Spinal cord (tissue), 10 donors: ENCODE measurements around the gene RAB20. TPM values are rescaled to one million over a fixed set of nuclear protein-coding genes. Genes with fewer than 3 reads are reported as not detected.
A peak's percentile ranks its signal among the peaks of the same experiment; 100 is the strongest.

Source experiments
- DNase-seq, 6 donors: peaks; one replicate each; pipeline versions ENCODE4 v3.0.0 to v3.0.0-alpha.2; 2013 to 2015; ENCODE audit warnings: low spot score in 6 of 6, low read depth in 4 of 6
- H3K27ac ChIP-seq: one replicate; pipeline ENCODE4 v1.5.1; 2013; ENCODE audit warnings: low read depth, low read length, control low read depth
- H3K27me3 ChIP-seq: one replicate; pipeline ENCODE4 v1.6.1; 2013; ENCODE audit warnings: low read length; ENCODE audit not compliant: control insufficient read depth, insufficient read depth
- H3K36me3 ChIP-seq: one replicate; pipeline ENCODE4 v1.6.1; 2013; ENCODE audit warnings: low read length; ENCODE audit not compliant: control insufficient read depth, insufficient read depth
- H3K4me1 ChIP-seq: one replicate; pipeline ENCODE4 v1.6.1; 2013; ENCODE audit warnings: low read length; ENCODE audit not compliant: control insufficient read depth, insufficient read depth
- H3K4me3 ChIP-seq: one replicate; pipeline ENCODE4 v1.5.1; 2013; ENCODE audit warnings: low read depth, low read length, control low read depth
- H3K9me3 ChIP-seq: one replicate; pipeline ENCODE4 v1.6.1; 2013; ENCODE audit warnings: low read length; ENCODE audit not compliant: control insufficient read depth, insufficient read depth
- WGBS: methylation state at CpG from one replicate; pipeline ENCODE4 v1.1.5; 2013; ENCODE audit warnings: missing lambda C conversion rate; ENCODE audit not compliant: insufficient coverage; 5-methylcytosine and 5-hydroxymethylcytosine counted together
- polyA plus RNA-seq, 2 donors: library from polyadenylated mRNA; unstranded; fragments of 120-200 nt; gene quantifications; one replicate each; pipeline ENCODE4 v1.2.1, GENCODE V29; 2013; ENCODE audit not compliant: insufficient read length in 2 of 2
- total RNA-seq, 2 donors: library from RNA; depleted of rRNA in 1 of 2; stranded (reverse); fragments of 120-200 nt in 1 of 2; fragments of >200 nt in 1 of 2; gene quantifications; one replicate each; pipeline versions ENCODE4 v1.2.3 to v1.2.4, GENCODE V29; 2013 to 2014
- donor health status: healthy.

RAB20 gene
- total and polyA plus RNA-seq, 4 donors = 2.6 to 8.3 (median 5.3) TPM

GRCh38 chr13:110548891-110549794, 12.4 kb downstream of the RAB20 start:
- Histone ChIP-seq H3K36me3 (no peaks in the 10 kb centered on the region), H3K9me3 (no peaks in the 10 kb centered on the region), H3K27ac (no peak overlapping the region), H3K27me3 (no peaks in the 10 kb centered on the region), H3K4me3 (no peak overlapping the region), H3K4me1 (peaks cover 4% of the 10 kb centered on the region)
- no peak for DNase-seq
- whole genome bisulfite sequencing = 82% methylated on average over 2 of the region's 7 CpGs

GRCh38 chr13:110546926-110547325, 14.6 kb downstream of the RAB20 start:
- H3K27ac ChIP-seq = no peak overlapping the region
- peaks cover 3% of the 10 kb centered on the region for H3K9me3 ChIP-seq
- WGBS = 92% methylated on average over 14 of the region's 14 CpGs
- no peaks in the 10 kb centered on the region for H3K27me3 ChIP-seq
- peaks cover 4% of the 10 kb centered on the region for H3K4me1 ChIP-seq
- DNase-seq = no peak
- H3K4me3 ChIP-seq = no peak overlapping the region
- H3K36me3 ChIP-seq = no peaks in the 10 kb centered on the region

GRCh38 chr13:110546378-110546777, 15.1 kb downstream of the RAB20 start:
- 94% methylated on average over 2 of the region's 4 CpGs for WGBS
- H3K4me1 ChIP-seq = peaks cover 3% of the 10 kb centered on the region
- no peak overlapping the region for H3K4me3 ChIP-seq
- no peaks in the 10 kb centered on the region for H3K27me3 ChIP-seq
- peaks cover 3% of the 10 kb centered on the region for H3K9me3 ChIP-seq
- H3K27ac ChIP-seq = no peak overlapping the region
- DNase-seq = no peak
- no peaks in the 10 kb centered on the region for H3K36me3 ChIP-seq

GRCh38 chr13:110542169-110542796, 19.2 kb downstream of the RAB20 start:
- Histone ChIP-seq H3K4me1 (peaks cover 3% of the 10 kb centered on the region), H3K27ac (no peak overlapping the region), H3K27me3 (no peaks in the 10 kb centered on the region), H3K9me3 (peaks cover 3% of the 10 kb centered on the region), H3K4me3 (no peak overlapping the region), H3K36me3 (no peaks in the 10 kb centered on the region)
- no peak for DNase-seq
- 93% methylated on average over 3 of the region's 6 CpGs for WGBS

- no peak overlapping the region for H3K4me3 ChIP-seq
- H3K9me3 ChIP-seq = peaks cover 3% of the 10 kb centered on the region
- H3K27ac ChIP-seq = no peak overlapping the region
- WGBS = 69% methylated on average over 3 of the region's 4 CpGs
- no peak for DNase-seq
- no peaks in the 10 kb centered on the region for H3K27me3 ChIP-seq
- peaks cover 3% of the 10 kb centered on the region for H3K4me1 ChIP-seq
- H3K36me3 ChIP-seq = no peaks in the 10 kb centered on the region
Observed at GRCh38 chr13:110541526-110541920, 20.0 kb downstream of the RAB20 start.

GRCh38 chr13:110540871-110541525, 20.5 kb downstream of the RAB20 start:
- Histone ChIP-seq H3K36me3 (no peaks in the 10 kb centered on the region), H3K4me1 (peaks cover 3% of the 10 kb centered on the region), H3K9me3 (peaks cover 3% of the 10 kb centered on the region), H3K4me3 (no peak overlapping the region), H3K27me3 (no peaks in the 10 kb centered on the region), H3K27ac (no peak overlapping the region)
- no peak for DNase-seq
- 87% methylated on average over 15 of the region's 15 CpGs for WGBS

- no peak overlapping the region for H3K27ac ChIP-seq
Observed at GRCh38 chr13:110539894-110540293, 21.6 kb downstream of the RAB20 start.

GRCh38 chr13:110538632-110539031, 22.9 kb downstream of the RAB20 start:
- no peak overlapping the region for H3K27ac ChIP-seq
- peaks cover 3% of the 10 kb centered on the region for H3K4me1 ChIP-seq
- H3K27me3 ChIP-seq = no peaks in the 10 kb centered on the region
- H3K9me3 ChIP-seq = no peaks in the 10 kb centered on the region
- DNase-seq = no peak
- no peak overlapping the region for H3K4me3 ChIP-seq
- 43% methylated on average over 4 of the region's 5 CpGs for WGBS
- no peaks in the 10 kb centered on the region for H3K36me3 ChIP-seq

More at GRCh38 chr13:110539894-110540293, 21.6 kb downstream of the RAB20 start:
- Histone ChIP-seq H3K9me3 (peaks cover 3% of the 10 kb centered on the region), H3K4me3 (no peak overlapping the region), H3K36me3 (no peaks in the 10 kb centered on the region), H3K27me3 (no peaks in the 10 kb centered on the region), H3K4me1 (peaks cover 3% of the 10 kb centered on the region)
- 83% methylated on average over 2 of the region's 5 CpGs for WGBS
- no peak for DNase-seq

GRCh38 chr13:110536006-110536693, 25.4 kb downstream of the RAB20 start:
- 86% methylated on average over 9 of the region's 18 CpGs for WGBS
- Histone ChIP-seq H3K27ac (no peak overlapping the region), H3K4me1 (peaks cover 8% of the 10 kb centered on the region), H3K4me3 (no peak overlapping the region), H3K9me3 (no peaks in the 10 kb centered on the region), H3K36me3 (no peaks in the 10 kb centered on the region), H3K27me3 (no peaks in the 10 kb centered on the region)
- peak in 1 of 6 donors; percentile 24 for DNase-seq
